Activated naive CD4-positive, alpha-beta T cell treated with anti-CD3 and anti-CD28 coated beads, Interleukin-2, amount 50 U/mL, for 72 hours (primary cell): ENCODE results near the gene AKR1B1. TPM values are rescaled to one million over a fixed set of nuclear protein-coding genes. Genes with fewer than 3 reads are reported as not detected.

Experiments used
- ATAC-seq, 2 donors: fragments of 150-1000 bp; cut with Tn5 transposase; 2 replicates each; pipeline ENCODE4 v1.10.0; 2021; ENCODE audit warnings: mild to moderate bottlenecking in 2 of 2, moderate library complexity in 2 of 2
- DNase-seq, 2 donors: peaks; one replicate each; pipeline ENCODE4 v3.0.0; 2021 to 2022; ENCODE audit warnings: low spot score in 2 of 2
- H3K27ac Mint-ChIP-seq, 2 donors: one replicate each; pipeline ENCODE4 v1.8.0; 2022; ENCODE audit warnings: mild to moderate bottlenecking in 2 of 2, mixed read lengths in 2 of 2
- H3K36me3 Mint-ChIP-seq, 2 donors: one replicate each; pipeline ENCODE4 v1.8.0; 2022; ENCODE audit warnings: mixed read lengths in 2 of 2
- H3K9me3 Mint-ChIP-seq, 2 donors: one replicate each; pipeline ENCODE4 v1.8.0; 2022; ENCODE audit warnings: mixed read lengths in 2 of 2
- total RNA-seq, 2 donors: library from RNA; stranded (reverse); gene quantifications; one replicate each; pipeline ENCODE4 v1.2.3, GENCODE V29; 2022

Gene AKR1B1
- total RNA-seq, 2 donors from 2014 or later: 104 to 144 TPM

- no peak for ATAC-seq
- no peaks in the 10 kb centered on the region for H3K9me3 Mint-ChIP-seq
- peak overlapping the region in 1 of 2 donors; percentile 13 for H3K27ac Mint-ChIP-seq
- H3K36me3 Mint-ChIP-seq: peaks cover 7 to 14% of the 10 kb centered on the region in 2 donors
- DNase-seq: no peak
Measured at GRCh38 chr7:134452991-134453473, 5.9 kb downstream of the AKR1B1 start.

- DNase-seq: no peak
- Mint-ChIP-seq H3K27ac (peak overlapping the region in 1 of 2 donors; percentile 58), H3K36me3 (peaks cover 7 to 14% of the 10 kb centered on the region in 2 donors), H3K9me3 (no peaks in the 10 kb centered on the region)
- no peak for ATAC-seq
Measured at GRCh38 chr7:134452419-134452838, 6.5 kb downstream of the AKR1B1 start.

- ATAC-seq (no peak), DNase-seq (no peak)
- Mint-ChIP-seq H3K36me3 (peaks cover 7 to 12% of the 10 kb centered on the region in 2 donors), H3K9me3 (no peaks in the 10 kb centered on the region), H3K27ac (no peak overlapping the region)
Measured at GRCh38 chr7:134451656-134452055, 7.2 kb downstream of the AKR1B1 start.

- ATAC-seq: no peak
- DNase-seq: no peak
- H3K36me3 Mint-ChIP-seq: peaks cover under 1 to 7% of the 10 kb centered on the region in 2 donors
- no peak overlapping the region for H3K27ac Mint-ChIP-seq
- H3K9me3 Mint-ChIP-seq: no peaks in the 10 kb centered on the region
Measured at GRCh38 chr7:134450294-134451000, 8.5 kb downstream of the AKR1B1 start.

- H3K27ac Mint-ChIP-seq: no peak overlapping the region
- no peak for ATAC-seq
- H3K9me3 Mint-ChIP-seq: no peaks in the 10 kb centered on the region
- peaks cover 0 to 7% of the 10 kb centered on the region in 2 donors for H3K36me3 Mint-ChIP-seq
- DNase-seq: no peak
Measured at GRCh38 chr7:134449680-134450079, 9.2 kb downstream of the AKR1B1 start.

- ATAC-seq (no peak), DNase-seq (no peak)
- H3K36me3 Mint-ChIP-seq: peaks cover 0 to 14% of the 10 kb centered on the region in 2 donors
- H3K9me3 Mint-ChIP-seq: no peaks in the 10 kb centered on the region
- peak overlapping the region; percentile 48 to 86 for H3K27ac Mint-ChIP-seq
Measured at GRCh38 chr7:134448356-134449229, 10.3 kb downstream of the AKR1B1 start.

GRCh38 chr7:134447383-134447782 lies 11.5 kb downstream of the AKR1B1 start:
- peaks cover 9 to 15% of the 10 kb centered on the region in 2 donors for H3K36me3 Mint-ChIP-seq
- ATAC-seq (no peak), DNase-seq (no peak)
- H3K27ac Mint-ChIP-seq: no peak overlapping the region
- H3K9me3 Mint-ChIP-seq: no peaks in the 10 kb centered on the region

GRCh38 chr7:134446923-134447322 lies 12.0 kb downstream of the AKR1B1 start:
- Mint-ChIP-seq H3K9me3 (no peaks in the 10 kb centered on the region), H3K27ac (no peak overlapping the region), H3K36me3 (peaks cover 10 to 15% of the 10 kb centered on the region in 2 donors)
- ATAC-seq: no peak
- no peak for DNase-seq

GRCh38 chr7:134446446-134446845 lies 12.5 kb downstream of the AKR1B1 start:
- DNase-seq (no peak), ATAC-seq (no peak)
- H3K36me3 Mint-ChIP-seq: peaks cover 10 to 15% of the 10 kb centered on the region in 2 donors
- no peak overlapping the region for H3K27ac Mint-ChIP-seq
- H3K9me3 Mint-ChIP-seq: no peaks in the 10 kb centered on the region

GRCh38 chr7:134444961-134445315 lies 14.0 kb downstream of the AKR1B1 start:
- Mint-ChIP-seq H3K36me3 (peaks cover 22 to 26% of the 10 kb centered on the region in 2 donors), H3K27ac (no peak overlapping the region), H3K9me3 (no peaks in the 10 kb centered on the region)
- ATAC-seq: no peak
- no peak for DNase-seq

GRCh38 chr7:134444198-134444960 lies 14.5 kb downstream of the AKR1B1 start:
- no peak for ATAC-seq

GRCh38 chr7:134443396-134444070 lies 15.4 kb downstream of the AKR1B1 start:
- DNase-seq: no peak
- ATAC-seq: no peak
- Mint-ChIP-seq H3K36me3 (peaks cover 23 to 32% of the 10 kb centered on the region in 2 donors), H3K27ac (no peak overlapping the region), H3K9me3 (peaks cover 3% of the 10 kb centered on the region in 2 donors)

More at GRCh38 chr7:134444198-134444960, 14.5 kb downstream of the AKR1B1 start:
- DNase-seq: no peak
- peaks cover 23 to 26% of the 10 kb centered on the region in 2 donors for H3K36me3 Mint-ChIP-seq
- H3K9me3 Mint-ChIP-seq: no peaks in the 10 kb centered on the region
- no peak overlapping the region for H3K27ac Mint-ChIP-seq

- peaks cover 4 to 5% of the 10 kb centered on the region in 2 donors for H3K9me3 Mint-ChIP-seq
- DNase-seq (no peak), ATAC-seq (no peak)
- H3K36me3 Mint-ChIP-seq: peaks cover 25 to 34% of the 10 kb centered on the region in 2 donors
- H3K27ac Mint-ChIP-seq: no peak overlapping the region
Measured at GRCh38 chr7:134442441-134443220, 16.3 kb downstream of the AKR1B1 start.

GRCh38 chr7:134441264-134441663 lies 17.6 kb downstream of the AKR1B1 start:
- no peak for DNase-seq
- peaks cover 4 to 5% of the 10 kb centered on the region in 2 donors for H3K9me3 Mint-ChIP-seq
- ATAC-seq: no peak
- peaks cover 25 to 34% of the 10 kb centered on the region in 2 donors for H3K36me3 Mint-ChIP-seq
- H3K27ac Mint-ChIP-seq: no peak overlapping the region

GRCh38 chr7:134440476-134440875 lies 18.4 kb downstream of the AKR1B1 start:
- no peak overlapping the region for H3K27ac Mint-ChIP-seq
- H3K36me3 Mint-ChIP-seq: peaks cover 25 to 34% of the 10 kb centered on the region in 2 donors
- ATAC-seq (no peak), DNase-seq (no peak)
- peaks cover 4 to 5% of the 10 kb centered on the region in 2 donors for H3K9me3 Mint-ChIP-seq
